BE2C (cell line): Measurements from ENCODE around the gene GPR35.

Experiments used
- DNase-seq: peaks from one replicate; pipeline ENCODE4 v3.0.0-alpha.2; 2020
- H3K27me3 ChIP-seq: fragments of 250-450 bp; sonication (Bioruptor Pico); 2 replicates; pipeline ENCODE4 v1.5.1; 2020; ENCODE audit warnings: mild to moderate bottlenecking
- H3K36me3 ChIP-seq: fragments of 250-450 bp; sonication (Bioruptor Pico); 2 replicates; pipeline ENCODE4 v1.5.1; 2020; ENCODE audit warnings: mild to moderate bottlenecking
- H3K4me1 ChIP-seq: fragments of 250-450 bp; sonication (Bioruptor Pico); 2 replicates; pipeline ENCODE4 v1.5.1; 2020
- H3K4me3 ChIP-seq: 2 replicates; pipeline ENCODE4 v1.5.1; 2011; ENCODE audit warnings: low read depth, low read length
- H3K9me3 ChIP-seq: fragments of 250-450 bp; sonication (Bioruptor Pico); 2 replicates; pipeline ENCODE4 v1.5.1; 2020
- CTCF ChIP-seq: IDR thresholded peaks from 2 replicates; pipeline ENCODE4 v1.5.1; 2012; ENCODE audit warnings: mild to moderate bottlenecking, low read depth, low read length

Gene GPR35

GRCh38 chr2:240646176-240646899 lies 21.1 kb downstream of the GPR35 start:
- H3K36me3 ChIP-seq = no peaks in the 10 kb centered on the region
- peaks cover 2% of the 10 kb centered on the region; the same call in 1 of the 2 replicates for H3K4me1 ChIP-seq
- no peak for DNase-seq
- no peak overlapping the region for H3K4me3 ChIP-seq
- H3K27me3 ChIP-seq = peaks cover 38% of the 10 kb centered on the region
- no peak for TF ChIP-seq CTCF
- no peaks in the 10 kb centered on the region for H3K9me3 ChIP-seq

- Histone ChIP-seq H3K4me3 (no peak overlapping the region), H3K4me1 (peaks cover 2% of the 10 kb centered on the region; the same call in 1 of the 2 replicates), H3K9me3 (no peaks in the 10 kb centered on the region), H3K27me3 (peaks cover 44% of the 10 kb centered on the region), H3K36me3 (no peaks in the 10 kb centered on the region)
- no peak for DNase-seq
- no peak for TF ChIP-seq CTCF
These were observed 21.7 kb downstream of the GPR35 start for GRCh38 chr2:240646900-240647502.

GRCh38 chr2:240647503-240648154 lies 22.3 kb downstream of the GPR35 start:
- peaks cover 2% of the 10 kb centered on the region; the same call in 1 of the 2 replicates for H3K4me1 ChIP-seq
- H3K9me3 ChIP-seq = no peaks in the 10 kb centered on the region
- no peak for TF ChIP-seq CTCF
- DNase-seq = no peak
- H3K36me3 ChIP-seq = no peaks in the 10 kb centered on the region
- H3K27me3 ChIP-seq = peaks cover 51% of the 10 kb centered on the region
- H3K4me3 ChIP-seq = no peak overlapping the region

GRCh38 chr2:240648155-240648649 lies 22.9 kb downstream of the GPR35 start:
- peaks cover 53% of the 10 kb centered on the region for H3K27me3 ChIP-seq
- no peak for DNase-seq
- TF ChIP-seq CTCF = no peak

GRCh38 chr2:240648650-240649275 lies 23.5 kb downstream of the GPR35 start:
- no peak for TF ChIP-seq CTCF
- peaks cover 2% of the 10 kb centered on the region; the same call in 1 of the 2 replicates for H3K4me1 ChIP-seq
- DNase-seq = no peak
- H3K27me3 ChIP-seq = peaks cover 59% of the 10 kb centered on the region
- no peaks in the 10 kb centered on the region for H3K36me3 ChIP-seq
- H3K4me3 ChIP-seq = no peak overlapping the region
- H3K9me3 ChIP-seq = no peaks in the 10 kb centered on the region

More at GRCh38 chr2:240648155-240648649, 22.9 kb downstream of the GPR35 start:
- peaks cover 2% of the 10 kb centered on the region; the same call in 1 of the 2 replicates for H3K4me1 ChIP-seq
- no peaks in the 10 kb centered on the region for H3K9me3 ChIP-seq
- no peaks in the 10 kb centered on the region for H3K36me3 ChIP-seq
- no peak overlapping the region for H3K4me3 ChIP-seq
